HT1080 (cell line): ENCODE data around the gene DEFB127. TPM values are rescaled to one million over a fixed set of nuclear protein-coding genes. Genes with fewer than 3 reads are reported as not detected.
"Not testable (repeated sequence)": the region's sequence is repeated elsewhere in the genome, so short reads cannot be mapped to it uniquely, and the experiment has no call there.

ENCODE experiments used
- DNase-seq: peaks from one replicate; pipeline ENCODE4 v3.0.0-alpha.2; 2015; ENCODE audit warnings: low read depth
- polyA plus RNA-seq, 2 experiments: library from polyadenylated mRNA; depleted of rRNA; stranded (reverse); fragments of >200 nt; gene quantifications; 2 replicates each; pipeline ENCODE4 v1.2.3, GENCODE V29; 2015
- total RNA-seq: library from RNA; depleted of rRNA; stranded (reverse); fragments of >200 nt; shearing (Covaris generic); gene quantifications from 2 replicates; pipeline ENCODE4 v1.2.3, GENCODE V29; 2014; rRNA removed

Gene DEFB127, protein sequence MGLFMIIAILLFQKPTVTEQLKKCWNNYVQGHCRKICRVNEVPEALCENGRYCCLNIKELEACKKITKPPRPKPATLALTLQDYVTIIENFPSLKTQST
- not detected in 2 replicates for total RNA-seq
- polyA plus RNA-seq (2015; cell fraction: cytosol; rRNA removed) = not detected in 2 replicates
- not detected in 2 replicates for polyA plus RNA-seq (2015; cell fraction: nucleus; rRNA removed)

DNA sequence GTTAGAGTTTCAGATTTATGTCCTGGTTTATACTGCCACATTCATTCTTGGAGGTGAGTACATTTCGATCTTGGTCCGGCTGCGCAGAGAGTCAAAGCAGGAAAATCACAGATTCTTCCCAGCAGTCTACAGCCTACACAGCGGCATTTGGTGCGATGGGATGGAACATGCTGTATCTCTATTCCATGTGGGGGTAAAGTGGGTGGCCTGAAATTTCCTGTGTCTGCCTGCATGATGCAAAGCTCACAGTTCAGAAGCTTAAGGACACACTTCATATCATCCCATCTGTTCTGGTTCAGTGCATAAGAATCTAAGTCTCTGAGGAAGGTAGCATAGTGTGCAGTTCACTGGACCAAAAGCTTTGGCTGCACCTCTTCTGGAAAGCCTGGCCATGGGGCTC lies at the start of gene DEFB127:
Gene DEFB127, plus strand, starts transcription at position 301 of the 400 bp plus-strand sequence. Its CDS starts 91 bp downstream, at position 392.
- DNase-seq = no peak

DNA sequence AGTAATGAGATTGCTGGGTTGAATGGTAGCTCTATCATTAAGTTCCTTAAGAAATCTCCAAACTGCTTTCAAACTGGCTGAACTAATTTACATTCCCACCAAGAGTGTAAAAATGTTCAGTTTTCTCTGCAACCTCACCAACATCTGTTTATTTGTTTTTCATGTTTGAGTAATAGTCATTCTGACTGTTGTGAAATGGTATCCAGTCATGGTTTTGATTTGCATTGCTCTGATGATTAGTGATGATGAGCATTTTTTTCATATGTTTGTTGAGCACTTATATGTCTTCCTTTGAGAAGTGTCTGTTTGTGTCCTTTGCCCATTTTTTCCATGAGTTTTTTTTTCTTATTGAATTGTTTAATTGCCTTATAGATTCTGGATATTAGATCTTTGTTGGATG lies 44.9 kb upstream of the DEFB127 start:
- no peak for DNase-seq

DNA sequence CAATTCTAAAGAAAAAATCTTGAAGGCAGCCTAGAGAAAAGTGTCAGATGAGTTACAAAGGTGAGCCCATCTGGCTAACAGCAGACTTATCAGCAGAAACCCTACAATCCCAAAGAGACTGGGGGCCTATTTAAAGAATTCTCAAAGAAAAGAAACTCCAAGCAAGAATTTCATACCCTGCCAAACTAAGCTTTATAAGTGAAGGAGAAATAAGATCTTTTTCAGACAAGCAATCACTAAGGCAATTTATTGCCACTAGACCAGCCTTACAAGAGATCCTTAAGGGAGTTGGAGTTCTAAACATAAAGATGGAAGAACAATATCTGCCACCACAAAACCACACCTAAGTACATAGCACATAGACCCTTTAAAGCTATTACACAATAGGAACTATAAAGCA lies 39.7 kb upstream of the DEFB127 start:
- DNase-seq = no peak

DNA sequence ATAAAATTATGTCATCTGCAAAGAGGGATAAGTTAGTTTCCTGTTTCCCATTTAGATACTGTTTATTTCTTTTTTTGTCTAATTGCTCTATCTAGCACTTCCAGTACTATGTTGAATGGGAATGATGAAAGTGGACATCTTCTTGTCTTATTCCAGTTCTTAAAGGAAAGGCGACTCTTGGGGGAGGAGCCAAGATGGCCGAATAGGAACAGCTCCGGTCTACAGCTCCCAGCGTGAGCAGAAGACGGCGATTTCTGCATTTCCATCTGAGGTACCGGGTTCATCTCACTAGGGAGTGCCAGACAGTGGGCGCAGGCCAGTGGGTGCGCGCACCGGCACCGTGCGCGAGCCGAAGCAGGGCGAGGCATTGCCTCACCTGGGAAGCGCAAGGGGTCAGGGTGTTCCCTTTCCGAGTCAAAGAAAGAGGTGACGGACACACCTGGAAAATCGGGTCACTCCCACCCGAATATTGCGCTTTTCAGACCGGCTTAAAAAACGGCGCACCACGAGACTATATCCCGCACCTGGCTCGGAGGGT lies 27.4 kb upstream of the DEFB127 start:
- not testable (repeated sequence) for DNase-seq

DNA sequence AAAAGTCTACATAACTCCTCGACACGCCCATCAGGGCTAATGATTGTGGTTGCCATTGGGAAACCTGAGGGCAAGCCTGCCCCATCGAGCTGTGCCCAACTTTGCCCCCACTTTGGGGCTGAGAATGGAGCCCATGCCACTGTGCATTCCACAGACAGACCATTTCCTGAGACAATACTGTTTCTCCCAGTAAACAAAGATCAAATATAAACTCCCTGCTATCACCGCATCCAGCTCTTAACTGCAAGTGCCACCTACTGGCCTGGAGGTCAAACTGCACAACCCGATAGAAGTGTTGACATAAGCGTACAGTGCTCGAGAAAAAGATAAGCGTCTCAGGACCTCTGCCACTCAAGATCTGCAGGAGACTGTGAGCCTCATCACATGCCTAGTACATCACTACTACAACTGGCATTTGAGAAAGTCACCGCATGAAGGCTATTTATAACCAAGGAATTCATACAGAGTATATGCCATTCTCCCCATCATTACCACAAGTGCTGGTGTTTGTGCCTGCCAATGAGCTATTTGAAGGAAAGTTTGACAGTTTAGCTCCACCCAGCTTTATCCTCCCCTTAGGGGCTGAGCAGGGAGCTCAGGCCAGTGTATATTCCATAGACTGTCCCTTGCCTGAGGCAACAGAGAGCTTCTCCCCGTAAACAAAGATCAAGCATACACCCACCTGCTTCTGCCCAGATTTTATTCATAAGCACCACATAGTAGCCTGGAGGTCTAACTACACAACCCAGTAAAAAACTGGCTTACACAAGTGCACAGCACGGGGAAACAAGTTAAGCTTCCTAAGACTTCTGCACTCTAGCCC lies 19.4 kb upstream of the DEFB127 start:
- DNase-seq = peak; percentile 49

DNA sequence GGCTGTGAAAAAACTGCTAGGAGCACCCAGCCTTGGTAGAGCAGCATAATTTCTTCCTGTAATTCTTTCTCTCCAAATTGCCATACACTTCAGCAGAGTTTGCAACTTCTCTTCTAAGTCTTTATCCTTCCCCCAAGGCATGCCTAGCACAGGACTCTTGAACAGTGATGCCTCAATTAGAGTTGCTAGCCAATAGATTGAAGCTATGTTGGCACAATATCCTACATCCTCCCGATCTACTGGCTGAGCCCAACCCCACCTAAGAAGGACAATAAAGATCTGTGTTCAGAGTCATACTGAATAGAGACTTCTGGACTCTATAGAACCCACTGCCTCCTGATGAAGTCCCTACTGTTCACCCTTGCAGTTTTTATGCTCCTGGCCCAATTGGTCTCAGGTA lies 15.0 kb upstream of the DEFB127 start, which contains the start of gene DEFB126:
Gene DEFB126, plus strand, starts transcription at position 301 of the 400 bp plus-strand sequence. Its CDS starts 39 bp downstream, at position 340.
- no peak for DNase-seq

DNA sequence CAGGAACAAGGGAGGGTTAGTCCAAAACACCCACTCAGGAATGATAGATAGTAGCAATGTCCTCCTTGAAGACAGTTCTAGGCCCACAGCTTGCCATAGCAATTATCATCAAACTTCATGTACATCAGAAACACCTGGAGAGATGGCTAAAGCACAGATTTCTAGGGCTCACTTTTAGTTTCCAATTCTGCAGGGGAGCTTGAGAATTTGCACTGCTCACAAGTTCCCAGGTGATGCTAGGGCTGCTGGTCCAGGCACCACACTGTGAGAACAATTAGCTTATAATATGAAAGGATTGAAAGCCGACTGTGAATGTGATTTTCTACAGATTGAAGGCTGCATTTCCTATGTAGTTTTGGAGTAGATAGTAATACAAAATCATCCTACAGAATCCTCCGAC lies 11.4 kb upstream of the DEFB127 start:
- no peak for DNase-seq

DNA sequence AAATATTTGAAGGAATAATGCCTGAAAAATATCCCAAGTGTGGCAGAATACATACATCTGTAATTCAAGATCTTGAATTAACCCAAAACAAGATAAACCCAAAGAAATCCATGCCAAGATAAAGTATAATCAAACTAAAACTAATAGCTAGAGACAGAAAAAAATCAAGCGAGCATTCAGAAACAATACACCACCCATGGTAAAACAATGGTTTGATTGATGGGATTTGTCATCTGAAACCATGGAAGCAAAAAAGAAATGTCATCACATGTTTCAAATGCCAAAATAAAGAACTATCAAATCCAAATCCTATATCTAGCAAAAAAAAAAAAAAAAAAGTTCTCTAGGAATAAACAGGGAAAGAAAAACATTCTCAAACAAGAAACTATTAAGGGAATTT lies 5.1 kb upstream of the DEFB127 start:
- DNase-seq = no peak

DNA sequence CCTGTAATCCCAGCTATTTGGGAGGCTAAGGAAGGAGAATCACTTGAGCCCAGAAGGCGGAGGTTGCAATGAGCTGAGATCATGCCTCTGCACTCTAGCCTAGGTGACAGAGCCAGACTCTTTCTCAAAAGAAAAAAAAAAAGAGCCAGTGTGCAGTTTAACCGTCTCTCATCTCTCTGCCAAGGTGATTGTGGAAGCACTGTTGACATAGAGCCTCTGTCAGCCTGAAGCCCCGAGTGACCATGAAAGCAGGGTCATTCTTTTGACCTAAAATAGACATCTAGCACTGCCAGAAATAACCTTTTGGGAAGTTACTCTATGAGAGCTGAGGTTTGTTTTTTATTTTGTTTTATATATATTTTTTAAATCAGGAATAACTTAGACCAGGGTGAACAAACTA lies 7.4 kb downstream of the DEFB127 start:
- no peak for DNase-seq

DNA sequence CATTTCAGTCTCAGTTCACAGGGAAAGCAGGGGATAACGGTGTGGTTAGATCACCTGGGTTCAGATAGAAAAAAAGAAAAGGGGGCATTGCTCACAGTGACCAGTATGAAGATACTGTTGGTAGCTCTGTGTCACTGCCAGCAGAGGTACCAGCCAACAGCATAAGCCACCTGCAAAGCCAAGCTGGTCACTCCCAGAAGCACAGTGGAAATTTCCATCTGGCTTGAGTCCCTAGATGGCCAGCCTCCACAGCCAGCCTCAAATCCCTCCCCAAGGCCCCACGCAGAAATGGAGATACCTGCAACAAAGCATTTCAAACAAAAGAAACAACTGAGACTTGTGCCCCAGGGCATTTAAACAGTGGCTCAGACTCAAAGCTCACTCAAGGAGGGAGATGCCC lies 11.6 kb downstream of the DEFB127 start:
- DNase-seq = no peak

DNA sequence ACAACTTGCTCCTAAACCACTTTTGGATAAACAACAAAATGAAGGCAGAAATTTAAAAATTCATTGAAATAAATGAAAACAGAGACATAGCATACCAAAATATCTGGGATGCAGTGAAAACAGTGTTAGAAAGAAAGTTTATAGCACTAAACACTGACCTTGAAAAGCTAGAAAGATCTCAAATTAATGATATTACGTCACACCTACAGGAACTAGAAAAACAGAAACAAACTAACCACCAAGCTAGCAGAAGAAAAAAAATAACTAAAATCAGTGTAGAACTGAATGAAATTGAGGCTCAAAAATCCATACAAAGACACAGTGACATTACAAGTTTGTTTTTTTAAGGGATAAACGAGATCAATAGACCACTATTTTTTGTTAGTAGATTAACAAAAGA lies 27.0 kb downstream of the DEFB127 start:
- no peak for DNase-seq

DNA sequence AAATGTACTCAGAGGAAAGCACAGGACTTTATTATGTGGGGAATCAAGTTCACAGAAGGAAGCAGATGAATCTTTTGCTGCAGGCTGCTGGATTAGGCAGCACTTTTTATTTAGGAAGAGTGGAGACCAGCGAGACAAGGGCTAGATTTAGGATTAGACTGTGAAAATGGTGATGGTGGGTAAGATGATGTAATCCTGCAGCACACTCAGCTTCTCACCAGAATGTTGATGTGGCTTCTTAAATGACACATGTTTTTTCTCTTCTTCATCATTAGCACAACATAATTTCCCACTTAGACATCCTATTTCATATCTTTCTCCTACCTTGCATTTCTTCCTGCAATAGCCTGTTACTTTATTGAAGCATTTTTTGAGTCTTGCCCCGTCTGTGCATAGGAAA lies 30.5 kb downstream of the DEFB127 start:
- DNase-seq = no peak

DNA sequence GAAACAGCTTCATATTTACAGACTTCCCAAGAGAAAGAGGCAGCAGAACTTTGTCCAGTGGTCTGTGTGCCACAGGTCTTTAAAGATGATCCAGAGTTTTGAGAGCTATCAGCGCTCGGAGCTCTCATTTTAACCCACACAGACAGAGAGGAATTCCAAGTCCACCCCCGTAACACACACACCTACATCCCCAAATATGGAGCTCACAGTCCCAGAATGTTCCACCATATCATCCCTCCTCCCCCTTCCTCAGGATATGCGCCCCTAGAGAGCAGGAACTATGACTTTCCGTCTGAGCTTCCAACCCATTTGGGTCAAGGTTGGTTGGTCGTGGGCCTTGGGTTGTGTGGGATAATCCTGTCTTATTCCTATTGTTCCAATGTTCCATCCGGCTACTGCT lies 32.4 kb downstream of the DEFB127 start, which contains the start of gene DEFB128:
Gene DEFB128, minus strand, starts transcription at position 101 of the 400 bp plus-strand sequence. Its CDS starts 88 bp downstream, at position 13.
- no peak for DNase-seq

DNA sequence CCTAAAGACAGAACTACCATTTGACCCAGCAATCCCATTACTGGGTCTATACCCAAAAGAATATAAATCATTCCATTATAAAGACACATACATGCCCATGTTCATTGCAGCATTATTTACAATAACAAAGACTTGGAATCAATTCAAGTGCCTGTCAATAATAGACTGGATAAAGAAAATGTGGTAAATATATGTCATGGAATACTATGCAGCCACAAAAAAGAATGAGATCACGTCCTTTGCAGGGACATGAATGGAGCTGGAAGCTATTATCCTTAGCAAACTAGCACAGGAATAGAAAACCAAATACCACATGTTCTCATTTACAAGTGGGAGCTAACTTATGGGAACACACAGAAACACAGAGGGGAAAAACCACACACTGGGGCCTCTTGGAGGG lies 41.0 kb downstream of the DEFB127 start:
- no peak for DNase-seq

DNA sequence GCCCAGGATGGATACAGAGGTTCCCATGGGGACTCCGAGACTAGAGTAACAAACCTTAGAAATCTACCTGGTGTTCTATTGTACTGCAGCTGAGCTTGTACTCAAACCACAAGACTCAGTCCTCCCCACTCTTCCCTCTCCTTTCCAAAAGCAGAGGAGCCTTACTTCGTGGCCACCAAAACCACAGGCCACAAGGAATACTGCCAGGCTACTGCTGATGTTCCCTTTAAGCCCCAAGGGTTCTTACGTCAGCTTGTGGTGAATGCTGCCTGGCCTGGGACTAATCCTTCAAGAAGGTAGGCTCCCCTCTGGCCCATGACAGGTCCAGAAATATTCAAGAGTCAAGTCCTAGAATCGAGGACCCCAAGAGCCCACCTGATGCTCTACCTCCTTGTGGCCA lies 42.7 kb downstream of the DEFB127 start:
- peak; percentile 15 for DNase-seq

DNA sequence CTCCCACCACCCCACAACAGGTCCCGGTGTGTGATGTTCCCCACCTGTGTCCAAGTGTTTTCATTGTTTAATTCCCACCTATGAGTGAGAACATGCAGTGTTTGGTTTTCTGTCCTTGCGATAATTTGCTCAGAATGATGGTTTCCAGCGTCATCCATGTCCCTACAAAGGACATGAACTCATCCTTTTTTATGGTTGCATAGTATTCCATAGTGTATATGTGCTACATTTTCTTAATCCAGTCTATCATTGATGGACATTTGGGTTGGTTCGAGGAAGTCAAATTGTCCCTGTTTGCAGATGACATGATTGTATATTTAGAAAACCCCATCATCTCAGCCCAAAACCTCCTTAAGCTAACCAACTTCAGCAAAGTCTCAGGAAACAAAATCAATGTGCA lies 46.4 kb downstream of the DEFB127 start:
- DNase-seq = not testable (repeated sequence)

Other genes starting within 250 kb of the DEFB127 start
- gene DEFB125, start 69.8 kb upstream of the DEFB127 start, total RNA-seq = not detected in 2 replicates
- not detected in 2 replicates for gene DEFB126, start 14.9 kb upstream of the DEFB127 start, total RNA-seq
- not detected in 2 replicates for gene DEFB128, start 32.3 kb downstream of the DEFB127 start, total RNA-seq
- gene DEFB129, start 69.8 kb downstream of the DEFB127 start, total RNA-seq = not detected in 2 replicates
- not detected in 2 replicates for gene DEFB132, start 100.3 kb downstream of the DEFB127 start, total RNA-seq
- gene C20orf96, start 133.3 kb downstream of the DEFB127 start, total RNA-seq = 0.23 and 0.50 TPM in 2 replicates
- gene ZCCHC3, start 140.1 kb downstream of the DEFB127 start, total RNA-seq = 17.3 and 22.2 TPM in 2 replicates
- 8.7 and 13.2 TPM in 2 replicates for gene SOX12, start 168.1 kb downstream of the DEFB127 start, total RNA-seq
- 18.8 and 21.7 TPM in 2 replicates for gene NRSN2, start 189.7 kb downstream of the DEFB127 start, total RNA-seq
- 91.3 and 92.5 TPM in 2 replicates for gene TRIB3, start 223.3 kb downstream of the DEFB127 start, total RNA-seq